ENCODE data around the gene RNF112.

DNA sequence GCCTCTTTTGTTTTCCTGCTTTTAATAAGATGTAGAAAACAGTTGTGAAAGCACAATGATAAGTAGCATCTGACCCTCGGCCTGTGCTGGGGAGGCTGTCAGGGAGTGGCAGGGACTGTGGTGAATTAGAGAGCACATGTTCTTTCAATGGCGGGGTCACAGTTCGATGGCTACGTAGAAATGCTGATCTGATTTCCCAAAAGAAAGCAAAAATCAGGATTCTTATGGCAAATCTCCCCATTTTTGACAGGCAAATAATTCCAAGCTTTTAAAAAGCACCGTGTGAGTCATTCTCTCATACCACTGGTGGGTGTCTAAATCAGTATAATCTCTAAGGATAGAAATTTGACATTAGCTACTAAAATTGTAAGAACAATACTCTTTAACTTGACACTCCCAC is 36.9 kb upstream of the RNF112 start:
- TF ChIP-seq, protein P1, sequence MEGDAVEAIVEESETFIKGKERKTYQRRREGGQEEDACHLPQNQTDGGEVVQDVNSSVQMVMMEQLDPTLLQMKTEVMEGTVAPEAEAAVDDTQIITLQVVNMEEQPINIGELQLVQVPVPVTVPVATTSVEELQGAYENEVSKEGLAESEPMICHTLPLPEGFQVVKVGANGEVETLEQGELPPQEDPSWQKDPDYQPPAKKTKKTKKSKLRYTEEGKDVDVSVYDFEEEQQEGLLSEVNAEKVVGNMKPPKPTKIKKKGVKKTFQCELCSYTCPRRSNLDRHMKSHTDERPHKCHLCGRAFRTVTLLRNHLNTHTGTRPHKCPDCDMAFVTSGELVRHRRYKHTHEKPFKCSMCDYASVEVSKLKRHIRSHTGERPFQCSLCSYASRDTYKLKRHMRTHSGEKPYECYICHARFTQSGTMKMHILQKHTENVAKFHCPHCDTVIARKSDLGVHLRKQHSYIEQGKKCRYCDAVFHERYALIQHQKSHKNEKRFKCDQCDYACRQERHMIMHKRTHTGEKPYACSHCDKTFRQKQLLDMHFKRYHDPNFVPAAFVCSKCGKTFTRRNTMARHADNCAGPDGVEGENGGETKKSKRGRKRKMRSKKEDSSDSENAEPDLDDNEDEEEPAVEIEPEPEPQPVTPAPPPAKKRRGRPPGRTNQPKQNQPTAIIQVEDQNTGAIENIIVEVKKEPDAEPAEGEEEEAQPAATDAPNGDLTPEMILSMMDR (IDR thresholded peaks at IDR 0.05): no peak
- TF ChIP-seq POLR2A (IDR thresholded peaks at IDR 0.05): no peak

Measured in lower leg skin (tissue), 3 donors.